H1 (cell line): Measurements from ENCODE around the gene SRSF1. TPM values are rescaled to one million over a fixed set of nuclear protein-coding genes. Genes with fewer than 3 reads are reported as not detected.

ENCODE experiments used
- NANOG ChIP-seq: IDR thresholded peaks from 2 replicates; pipeline ENCODE4 v1.6.1; 2011; ENCODE audit warnings: low read length, low read depth, mild to moderate bottlenecking, inconsistent platforms; ENCODE audit not compliant: insufficient read depth, poor library complexity, severe bottlenecking
- RAD21 ChIP-seq, 2 experiments: IDR thresholded peaks in 1 of 2; conservative IDR thresholded peaks in 1 of 2; 2 replicates each; pipeline ENCODE4 v1.6.1; 2011; ENCODE audit warnings: low read depth in 2 of 2, low read length in 2 of 2, improper control_type of control experiment in 1 of 2, inconsistent platforms in 1 of 2, mild to moderate bottlenecking in 1 of 2, moderate library complexity in 1 of 2
- RNF2 ChIP-seq: fragments of 200-900, 300-1000 bp; sonication (generic); IDR thresholded peaks from 2 replicates; pipeline ENCODE4 v1.7.1; 2016; ENCODE audit warnings: borderline replicate concordance, low read depth, mild to moderate bottlenecking, antibody characterized with exemption, low read length; ENCODE audit not compliant: poor library complexity, severe bottlenecking; ENCODE audit errors: missing control alignments
- YY1 ChIP-seq: IDR thresholded peaks from 2 replicates; pipeline ENCODE4 v1.6.1; 2011; ENCODE audit warnings: low read depth, mild to moderate bottlenecking, low read length
- polyA plus RNA-seq, 7 experiments: library from polyadenylated mRNA; depleted of rRNA in 3 of 7; stranded (reverse) in 5 of 7; unstranded in 2 of 7; fragments of >200 nt in 5 of 7; fragments of 200-250 nt in 2 of 7; gene quantifications; 1 replicate in 5 of 7; 2 replicates in 1 of 7; 4 replicates in 1 of 7; pipeline versions ENCODE4 v1.2.1 to v1.2.3, GENCODE V29; 2011 to 2013; ENCODE audit warnings: missing spikeins in 2 of 7, mixed read lengths in 2 of 7
- total RNA-seq: library from RNA; stranded (reverse); fragmentation: NEBNext Ultra II Directional; extraction: Animal tissue kit (Norgen Biotek cat#: 25700); gene quantifications from 2 replicates; pipeline ENCODE4 v1.2.1, GENCODE V29; 2021
- TF ChIP-seq, protein P1 (sequence below): IDR thresholded peaks from 2 replicates; pipeline ENCODE4 v1.6.1; 2012; ENCODE audit warnings: inconsistent platforms

The SRSF1 gene
- total and polyA plus RNA-seq, 2 of the 8 experiments (the other 6 are each of a cell fraction or from before 2014, with no cell fraction given): 149 to 429 TPM

DNA sequence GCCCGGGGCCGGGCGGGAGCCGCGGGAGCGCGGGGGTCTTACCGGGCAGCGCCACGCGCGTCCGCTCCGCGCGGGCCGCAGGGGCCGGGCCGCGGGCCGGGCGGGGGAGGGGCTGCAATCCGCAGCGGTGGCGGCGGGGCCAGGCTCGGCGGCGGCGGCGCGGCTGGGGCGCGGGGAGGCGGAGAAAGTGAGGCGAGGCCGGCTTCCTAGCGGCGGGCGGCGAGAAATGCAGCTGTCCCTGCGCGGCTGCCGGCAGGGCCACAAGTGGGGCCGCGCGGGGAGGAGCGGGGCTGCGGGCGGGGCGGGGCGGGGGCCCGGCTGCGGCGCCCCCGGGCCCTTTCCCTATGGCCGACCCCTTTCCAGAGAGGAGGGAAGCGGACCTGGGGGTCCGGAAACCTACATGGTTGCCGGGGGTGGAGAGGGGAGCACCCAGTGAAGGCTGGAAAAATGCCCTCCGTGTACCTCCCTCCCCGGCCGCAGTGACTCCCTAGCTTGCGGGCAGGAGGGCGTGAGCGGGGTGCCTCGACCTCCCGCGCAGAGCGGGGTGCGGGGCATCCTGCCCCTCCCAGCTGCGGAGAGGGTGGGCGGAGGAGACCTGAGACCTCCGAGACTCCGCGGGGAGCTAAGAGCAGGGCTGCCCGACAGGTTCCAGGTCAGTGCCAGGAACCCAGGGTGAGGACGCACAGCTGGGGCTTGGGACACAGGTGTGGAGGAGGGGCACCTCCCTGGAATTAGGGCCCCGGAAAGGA, 51.7 kb downstream of the SRSF1 start, which contains the start of gene CUEDC1 (continued):
- TF ChIP-seq, protein P1, sequence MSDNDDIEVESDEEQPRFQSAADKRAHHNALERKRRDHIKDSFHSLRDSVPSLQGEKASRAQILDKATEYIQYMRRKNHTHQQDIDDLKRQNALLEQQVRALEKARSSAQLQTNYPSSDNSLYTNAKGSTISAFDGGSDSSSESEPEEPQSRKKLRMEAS: 0 out of 2 replicates have a peak, but pooled peaks have one; percentile 21
- TF ChIP-seq YY1: no peak
- peak in 1 of 2 experiments; percentile 23; a peak in 2 of 4 replicates for TF ChIP-seq RAD21 (IDR thresholded peaks at IDR 0.05 in 1 of 2, conservative IDR thresholded peaks at IDR 0.05 in 1 of 2; ENCODE audit: low read depth in 2 of 2, low read length in 2 of 2)
- TF ChIP-seq RNF2: no peak
- no peak for TF ChIP-seq NANOG
